ENCODE measurements around the gene FRY. TPM values are rescaled to one million over a fixed set of nuclear protein-coding genes. Genes with fewer than 3 reads are reported as not detected.

The FRY gene
- total and polyA plus RNA-seq, 10 of the 15 experiments (the other 5 are each of a cell fraction or from before 2014, with no cell fraction given): 0.18 to 1.4 (median 0.30) TPM

GRCh38 chr13:32216281-32216680, 184.7 kb downstream of the FRY start (continued):
- TF ChIP-seq ATF3 (IDR thresholded peaks at IDR 0.05; ENCODE audit: borderline replicate concordance, extremely low read depth, low read depth, low read length) (no peak), KLF5 (IDR thresholded peaks at IDR 0.05; ENCODE audit: partially characterized antibody) (no peak), SREBF1 (IDR thresholded peaks at IDR 0.05; ENCODE audit: low read length) (no peak)

GRCh38 chr13:32222046-32222676, 190.6 kb downstream of the FRY start:
- H4K20me1 ChIP-seq (ENCODE audit: control insufficient read depth, insufficient read depth): no peaks in the 10 kb centered on the region
- no peaks in the 10 kb centered on the region for H3K27me3 ChIP-seq (replicated peaks in 1 of 2; ENCODE audit: control insufficient read depth in 2 of 2, insufficient read depth in 2 of 2, low read length in 1 of 2)
- H3K9ac ChIP-seq (ENCODE audit: control insufficient read depth, insufficient read depth, low read length): no peak overlapping the region
- H3K36me3 ChIP-seq (ENCODE audit: control insufficient read depth in 2 of 2, insufficient read depth in 2 of 2, low read length in 1 of 2): no peaks in the 10 kb centered on the region
- 81% methylated on average over 6 of the region's 6 CpGs for WGBS (ENCODE audit: insufficient coverage, insufficient replicate concordance, low lambda C conversion rate, missing lambda C conversion rate)
- DNase-seq (ENCODE audit: low read depth, low spot score) (no peak), FAIRE-seq (no peak), ATAC-seq (no peak)
- no peaks in the 10 kb centered on the region for H3K9me3 ChIP-seq (replicated peaks; ENCODE audit: control insufficient read depth, insufficient read depth, low read length)
- CTCF ChIA-PET: no interaction called here
- no peak overlapping the region for H2AFZ ChIP-seq (ENCODE audit: control insufficient read depth, low read depth, low read length)
- no TSS peak for BruUV-seq (replicated peaks)
- RAD21 ChIA-PET (ENCODE audit: unreplicated experiment): no interaction called here
- no peaks in the 10 kb centered on the region for H3K4me1 ChIP-seq (ENCODE audit: control insufficient read depth, insufficient read depth, low read length)
- intact Hi-C loops (cut with micrococcal nuclease; ENCODE audit: unreplicated experiment) (no loop called here), in situ Hi-C loops (cut with MboI) (no loop called here)
- no peak overlapping the region for H3K4me3 ChIP-seq
- H3K79me2 ChIP-seq (ENCODE audit: control insufficient read depth, insufficient read depth, low read length): no peaks in the 10 kb centered on the region
- POLR2A ChIA-PET: interaction anchor here (0.7 kb wide), 1 partner anchor 25 kb away, joined by 5 read pairs; no protein-coding TSS in a partner anchor
- no peak overlapping the region for H3K27ac ChIP-seq (ENCODE audit: control insufficient read depth, insufficient read depth)
- H3K4me2 ChIP-seq (ENCODE audit: control insufficient read depth, insufficient read depth): no peak overlapping the region
- TF ChIP-seq RAD51 (IDR thresholded peaks at IDR 0.05) (no peak), SREBF1 (IDR thresholded peaks at IDR 0.05; ENCODE audit: low read length) (no peak), CTCF (IDR thresholded peaks at IDR 0.05 in 2 of 3, conservative IDR thresholded peaks at IDR 0.05 in 1 of 3; ENCODE audit: control insufficient read depth in 2 of 3, extremely low read depth in 1 of 3, insufficient read depth in 1 of 3, low read depth in 3 of 3, low read length in 3 of 3) (no peak), HDAC2 (IDR thresholded peaks at IDR 0.05) (no peak), NFYA (IDR thresholded peaks at IDR 0.05; ENCODE audit: borderline replicate concordance, low read depth, low read length) (no peak), TCF3 (IDR thresholded peaks at IDR 0.05; ENCODE audit: borderline replicate concordance, insufficient read depth, low read depth, low read length) (no peak), CREM (IDR thresholded peaks at IDR 0.05; ENCODE audit: low read depth) (no peak), BRCA1 (IDR thresholded peaks at IDR 0.05; ENCODE audit: low read depth, low read length) (no peak), TBL1XR1 (IDR thresholded peaks at IDR 0.05; ENCODE audit: low read depth, low read length) (no peak), LARP7 (IDR thresholded peaks at IDR 0.05) (no peak), ASH2L (IDR thresholded peaks at IDR 0.05; ENCODE audit: borderline replicate concordance, low read depth) (no peak), CBFB (IDR thresholded peaks at IDR 0.05; ENCODE audit: low read depth) (no peak), SMAD1 (IDR thresholded peaks at IDR 0.05; ENCODE audit: low read depth, partially characterized antibody) (no peak), IRF4 (IDR thresholded peaks at IDR 0.05; ENCODE audit: low read depth, low read length) (no peak)
- SMC1A ChIA-PET (ENCODE audit: uncharacterized antibody, unreplicated experiment): no interaction called here
